Stimulated activated naive CD4-positive, alpha-beta T cell treated with Interleukin-2 at 50 U/mL for 16 hours (primary cell): ENCODE measurements around the gene NKAIN2.
"Not testable (repeated sequence)": the region's sequence is repeated elsewhere in the genome, so short reads cannot be mapped to it uniquely, and the experiment has no call there.

Source experiments
- DNase-seq: peaks from one replicate; lab custom pipeline; 2025; lab: John Stamatoyannopoulos, UW

The NKAIN2 gene

DNA sequence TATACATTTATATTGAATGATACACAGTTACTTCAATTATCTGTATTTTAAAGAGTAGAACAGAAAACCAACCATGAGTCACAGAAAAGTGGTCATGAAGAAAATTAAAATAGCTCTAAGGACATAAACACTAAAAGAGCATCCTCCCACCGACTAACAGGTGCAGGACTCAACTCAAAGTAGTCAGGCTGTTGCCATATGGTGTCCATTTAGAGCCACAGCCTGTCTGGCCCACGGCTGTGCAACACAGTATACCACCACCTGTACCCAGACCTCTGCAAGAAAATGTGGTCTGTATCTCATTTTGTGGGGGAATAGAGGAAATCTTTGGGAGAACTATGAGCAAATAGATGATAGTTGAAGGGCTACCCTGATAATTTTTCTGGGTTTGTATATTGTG lies 708.8 kb downstream of the NKAIN2 start:
- no peak for DNase-seq

DNA sequence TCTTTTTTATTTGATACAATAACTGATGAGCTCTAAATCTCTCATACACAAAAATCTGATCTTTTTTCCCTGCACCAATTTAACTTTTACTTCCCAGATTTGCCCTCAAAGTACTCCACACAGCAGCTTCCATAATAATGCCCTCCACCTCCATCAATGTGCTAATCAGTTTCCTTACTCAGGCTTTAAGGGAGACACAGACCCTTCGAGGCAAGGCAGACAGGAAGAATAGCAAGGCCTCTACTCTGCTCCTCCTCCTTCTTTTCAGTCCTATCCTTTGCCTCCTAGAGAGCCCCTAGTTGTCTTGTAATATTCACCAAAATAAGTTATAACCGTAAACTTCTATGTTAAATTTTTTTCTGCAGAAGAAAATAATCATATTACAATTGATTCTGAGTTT lies 713.7 kb downstream of the NKAIN2 start:
- DNase-seq: no peak

DNA sequence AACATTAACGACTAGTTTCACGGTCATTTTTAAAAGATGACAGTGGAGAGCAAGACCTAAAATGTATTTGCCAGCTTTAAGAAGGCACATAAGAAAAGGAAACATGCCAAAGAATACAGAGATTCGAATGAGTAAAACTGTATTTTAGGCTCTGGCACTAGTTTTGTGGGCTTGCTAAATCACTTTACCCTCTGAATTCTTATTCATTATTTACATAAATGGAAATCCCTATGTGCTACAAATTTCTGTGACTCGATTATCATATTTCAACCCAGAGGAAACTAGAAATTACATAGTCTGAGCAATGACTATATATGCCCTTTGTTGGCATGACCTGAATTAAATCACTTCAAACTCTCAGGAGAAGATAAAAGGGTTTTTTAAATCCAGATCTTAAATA lies 716.8 kb downstream of the NKAIN2 start:
- no peak for DNase-seq

DNA sequence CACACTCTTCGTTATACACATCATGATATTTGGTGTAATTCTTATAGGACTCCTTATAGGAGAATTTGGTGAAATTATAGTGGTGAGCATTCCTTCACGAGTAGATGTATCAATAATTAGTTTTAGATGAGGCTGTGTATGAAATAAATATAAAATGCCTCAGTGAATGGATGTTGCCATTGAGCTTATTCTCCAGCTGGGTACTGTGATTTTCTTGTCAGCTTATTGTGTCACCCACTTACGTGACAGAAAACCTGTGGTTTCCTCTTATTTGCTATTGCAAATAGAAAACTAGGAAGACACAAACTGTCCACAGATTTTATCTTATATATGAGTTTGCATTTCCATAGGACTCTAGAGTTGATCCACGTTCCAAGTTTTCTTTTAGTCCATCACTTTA lies 718.7 kb downstream of the NKAIN2 start:
- no peak for DNase-seq

DNA sequence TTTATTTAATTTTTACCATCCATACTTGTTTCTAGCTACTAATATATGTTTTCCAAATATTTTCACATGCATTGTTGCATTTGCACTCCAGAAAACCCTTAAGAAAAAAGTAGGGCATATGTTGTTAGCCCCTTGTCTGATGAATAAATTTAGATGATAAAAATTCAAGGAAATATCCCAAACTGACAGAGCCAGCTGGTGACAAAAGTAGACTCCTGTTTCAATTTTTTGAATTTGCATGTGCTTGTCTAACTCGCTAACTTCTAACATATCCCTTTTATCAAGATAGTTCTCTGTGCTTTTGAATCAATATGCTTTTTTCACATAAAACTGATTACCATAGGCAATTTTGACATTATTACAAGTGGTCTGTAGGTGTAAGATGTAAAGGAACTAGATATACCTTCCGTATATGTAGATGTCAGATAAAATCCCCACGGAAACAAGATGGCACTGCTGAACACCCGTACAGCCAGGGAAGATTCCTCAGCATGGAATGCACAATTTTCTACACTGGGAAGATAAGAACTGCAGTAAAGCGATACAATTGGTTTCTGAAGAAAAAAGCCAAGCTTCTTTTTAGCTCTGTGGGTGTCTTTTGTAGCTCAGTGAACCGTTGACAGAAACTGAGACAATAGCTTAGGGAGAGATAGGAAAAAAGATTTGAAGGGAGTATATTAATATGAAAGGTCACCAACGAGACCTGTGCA lies 721.0 kb downstream of the NKAIN2 start:
- no peak for DNase-seq

DNA sequence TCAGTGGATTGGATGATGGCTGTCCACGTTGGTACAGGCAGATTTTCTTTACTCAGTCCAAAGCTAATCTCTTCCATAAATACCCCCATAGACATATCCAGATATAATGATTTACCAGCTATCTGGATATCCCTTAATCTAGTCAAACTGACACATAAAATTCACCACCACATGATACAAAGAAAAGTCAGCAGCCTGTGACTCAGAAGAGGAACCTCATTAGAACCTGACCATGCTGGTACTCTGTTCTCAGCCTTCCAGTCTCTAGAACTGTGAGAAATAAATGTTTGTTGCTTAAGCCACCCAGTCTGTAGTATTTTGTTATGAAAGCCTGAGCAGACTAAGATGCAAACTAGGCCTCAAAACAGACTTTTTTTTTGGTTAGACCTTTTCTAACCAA lies 727.3 kb downstream of the NKAIN2 start:
- no peak for DNase-seq

DNA sequence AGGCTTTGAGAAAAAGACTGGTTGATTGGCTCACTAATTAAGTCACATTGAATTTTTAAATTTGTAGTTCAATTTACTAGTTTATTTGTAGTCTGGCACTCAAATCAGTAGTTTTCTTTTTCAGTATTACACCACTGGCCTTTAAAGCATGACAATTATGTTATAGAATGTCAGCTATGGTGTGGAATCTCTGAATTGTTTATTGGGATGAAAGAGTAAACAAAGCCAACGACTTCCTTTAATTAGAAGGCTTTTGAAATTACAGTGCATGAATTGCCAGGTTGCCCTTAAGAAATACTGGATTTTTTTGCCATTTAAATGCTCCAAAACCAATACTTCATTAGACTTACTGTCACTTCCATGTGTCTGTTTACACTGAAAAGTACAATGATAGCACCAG lies 731.6 kb downstream of the NKAIN2 start:
- no peak for DNase-seq

DNA sequence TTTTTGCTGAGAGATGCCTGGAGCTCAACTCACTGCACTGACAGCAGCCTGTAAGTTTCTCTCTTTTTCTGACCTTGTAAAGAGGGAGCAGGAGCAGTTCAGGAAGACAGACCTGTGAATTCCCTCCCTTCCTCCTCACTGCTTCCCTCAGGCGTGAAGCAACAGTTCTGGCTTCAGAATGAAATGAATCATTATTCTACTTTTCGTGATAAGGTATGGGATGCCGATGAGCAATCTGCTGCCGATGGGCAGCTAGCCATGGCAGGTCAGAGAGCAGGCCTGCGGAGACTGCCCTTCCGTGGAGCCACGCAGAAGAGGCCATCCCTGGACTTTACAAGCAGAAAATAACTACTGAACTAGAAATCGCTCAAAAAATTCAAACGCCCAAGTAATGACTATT lies 732.1 kb downstream of the NKAIN2 start:
- no peak for DNase-seq

DNA sequence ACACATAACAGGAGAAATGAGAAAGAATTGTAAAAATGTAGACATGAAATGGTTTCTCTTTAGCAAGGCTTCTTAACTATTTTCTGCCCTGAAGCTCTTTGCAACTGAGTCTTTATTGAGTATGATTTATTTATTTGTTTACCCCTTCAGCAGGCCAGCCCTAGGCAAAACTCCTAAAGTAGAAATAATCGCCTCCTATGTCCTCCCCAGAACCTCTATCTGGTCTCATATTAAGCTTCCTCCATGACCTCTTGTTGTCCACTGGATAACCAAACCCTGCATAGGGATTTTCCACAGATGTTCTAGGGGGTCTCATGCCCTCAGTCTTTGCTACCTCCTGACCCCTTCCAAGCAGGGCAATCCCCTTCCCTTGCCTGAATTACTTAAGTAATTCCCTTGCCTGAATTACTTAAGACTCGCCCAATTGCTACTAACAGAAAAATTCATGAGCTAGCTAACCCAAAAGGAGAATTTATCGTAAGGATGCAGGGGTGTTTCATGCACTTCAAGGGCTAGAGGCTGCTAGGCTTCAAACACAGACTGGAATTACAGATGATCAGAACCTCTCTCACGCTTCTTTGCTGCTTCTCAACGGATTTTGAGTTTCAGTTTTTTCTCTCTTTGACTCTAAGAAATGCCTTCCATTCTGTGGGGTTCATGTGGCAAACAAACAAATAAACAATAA lies 732.6 kb downstream of the NKAIN2 start:
- DNase-seq: no peak

DNA sequence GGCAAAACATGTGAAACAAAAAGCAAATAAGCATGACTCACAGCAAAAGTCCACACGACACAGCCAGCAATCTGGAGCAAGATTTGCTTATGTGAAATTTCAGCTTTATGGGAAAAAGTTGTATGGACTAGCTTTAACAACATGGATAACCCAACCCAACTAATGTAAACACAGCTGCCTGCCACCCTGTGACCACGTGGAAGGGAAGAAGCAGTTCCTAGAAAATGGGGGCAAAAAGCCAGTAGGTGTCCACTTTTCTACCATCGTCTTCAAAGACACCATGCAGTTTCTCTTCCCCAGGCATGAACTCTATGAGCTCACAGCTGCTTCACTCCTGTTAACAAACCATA lies 733.2 kb downstream of the NKAIN2 start:
- DNase-seq: no peak

DNA sequence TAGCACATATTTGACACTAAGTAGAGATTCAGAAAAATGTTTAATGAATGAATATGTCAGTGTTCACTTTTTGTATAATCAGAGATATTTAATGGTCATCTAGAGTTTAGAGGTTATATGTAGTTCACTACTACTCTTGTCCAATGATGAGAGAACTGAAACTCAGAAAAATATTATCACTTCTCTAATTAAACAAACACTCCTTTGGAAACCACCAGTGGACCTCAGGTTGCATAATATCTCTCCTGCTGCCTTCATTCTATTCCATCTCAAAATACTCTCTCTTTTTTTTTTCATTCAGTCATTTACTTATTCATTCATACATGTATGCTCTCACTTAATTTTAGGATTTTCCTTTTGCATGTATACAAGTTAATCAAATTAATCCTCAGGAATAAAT lies 735.4 kb downstream of the NKAIN2 start:
- no peak for DNase-seq

DNA sequence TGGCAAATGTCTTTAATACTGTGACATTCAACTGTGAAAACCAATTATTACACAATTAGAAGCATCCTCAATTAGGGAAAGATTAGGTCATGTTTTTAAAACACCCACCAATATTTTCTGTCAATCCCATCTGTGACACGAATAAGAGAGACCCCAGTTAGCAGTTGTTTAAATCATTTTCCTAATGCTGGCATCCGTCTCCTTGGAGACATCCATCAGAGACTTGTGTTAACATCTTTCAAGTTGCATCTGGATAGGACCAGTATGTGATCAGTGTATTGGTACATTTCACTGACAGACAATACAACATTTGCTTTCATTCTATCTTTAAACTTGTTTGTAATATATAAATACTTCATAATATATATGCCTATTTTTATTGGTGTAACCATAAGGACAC lies 737.9 kb downstream of the NKAIN2 start:
- no peak for DNase-seq

DNA sequence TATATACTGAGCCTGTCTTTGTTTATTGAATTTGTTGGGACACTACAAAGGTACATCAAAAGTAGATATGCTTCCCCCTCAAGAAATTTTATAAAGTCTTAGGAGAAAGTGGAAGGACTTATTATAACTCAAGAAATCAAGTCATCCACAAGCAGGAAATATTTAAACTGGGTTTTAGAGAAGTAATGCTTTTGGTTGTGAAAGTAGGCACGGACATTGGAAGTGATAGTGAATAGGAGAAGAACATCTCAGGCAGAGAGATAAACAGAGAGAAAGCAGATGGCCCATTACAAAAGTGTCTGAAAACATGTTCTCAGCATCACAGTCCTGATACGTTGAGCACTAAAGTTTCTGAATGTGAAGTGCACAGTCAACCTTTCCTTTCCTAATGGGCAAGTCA lies 742.9 kb downstream of the NKAIN2 start:
- DNase-seq: no peak

DNA sequence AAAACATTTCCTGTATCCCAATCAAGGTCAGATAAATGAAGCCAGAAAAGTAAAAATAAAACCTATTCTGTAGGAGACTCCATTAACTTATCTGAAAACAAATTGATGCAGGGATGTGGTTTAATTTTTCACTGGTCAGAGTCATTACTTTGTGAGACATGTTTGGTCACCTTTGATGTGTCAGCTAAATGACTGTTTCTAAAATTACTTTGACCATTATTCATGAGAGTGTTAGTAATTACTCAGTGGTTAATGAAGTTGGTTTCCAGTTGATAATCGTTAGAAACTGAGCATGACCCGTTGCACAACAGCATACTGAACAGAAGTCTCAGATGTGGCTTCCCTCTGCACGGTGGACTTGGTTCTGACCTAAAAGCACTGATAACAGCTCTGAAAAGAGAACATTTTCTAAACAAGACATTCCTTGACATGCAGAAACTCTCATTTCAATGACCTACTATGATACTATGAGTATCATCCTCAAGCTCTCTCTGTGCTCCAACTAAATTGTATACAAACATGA lies 748.1 kb downstream of the NKAIN2 start:
- DNase-seq: no peak

DNA sequence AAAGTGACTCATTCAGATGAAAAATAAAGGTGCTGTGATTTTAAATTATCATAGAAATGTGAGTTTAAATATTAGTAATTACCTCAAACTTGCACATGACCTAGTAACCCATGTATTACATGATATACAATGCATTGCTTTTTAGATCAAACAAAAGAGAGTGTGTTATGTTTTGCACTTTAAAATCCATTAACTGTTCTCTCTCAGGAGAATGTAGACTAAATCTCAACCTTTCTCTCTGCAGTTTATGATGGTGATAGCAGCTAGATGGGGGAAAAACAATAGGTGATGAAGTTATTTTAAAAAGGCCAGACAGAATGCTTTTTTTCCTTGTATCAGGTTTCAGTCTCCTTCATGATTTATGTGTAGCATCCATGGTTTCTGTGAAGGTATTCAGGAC lies 754.2 kb downstream of the NKAIN2 start:
- DNase-seq: no peak

DNA sequence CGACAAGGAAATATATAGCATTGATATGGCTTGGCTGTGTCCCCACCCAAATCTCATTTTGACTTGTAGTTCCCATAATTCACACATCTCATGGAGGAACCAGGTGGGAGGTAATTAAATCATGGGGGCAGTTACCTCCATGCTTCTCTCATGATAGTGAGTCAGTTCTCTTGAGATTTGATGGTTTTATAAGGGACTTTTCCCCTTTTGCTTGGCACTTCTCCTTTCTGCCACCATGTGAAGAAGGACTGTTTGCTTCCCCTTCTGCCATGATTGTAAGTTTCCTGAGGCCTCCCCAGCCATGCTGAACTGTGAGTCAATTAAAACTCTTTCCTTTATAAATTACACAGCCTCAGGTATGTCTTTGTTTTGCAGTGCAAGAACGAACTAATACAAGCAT lies 756.4 kb downstream of the NKAIN2 start:
- DNase-seq: not testable (repeated sequence)

DNA sequence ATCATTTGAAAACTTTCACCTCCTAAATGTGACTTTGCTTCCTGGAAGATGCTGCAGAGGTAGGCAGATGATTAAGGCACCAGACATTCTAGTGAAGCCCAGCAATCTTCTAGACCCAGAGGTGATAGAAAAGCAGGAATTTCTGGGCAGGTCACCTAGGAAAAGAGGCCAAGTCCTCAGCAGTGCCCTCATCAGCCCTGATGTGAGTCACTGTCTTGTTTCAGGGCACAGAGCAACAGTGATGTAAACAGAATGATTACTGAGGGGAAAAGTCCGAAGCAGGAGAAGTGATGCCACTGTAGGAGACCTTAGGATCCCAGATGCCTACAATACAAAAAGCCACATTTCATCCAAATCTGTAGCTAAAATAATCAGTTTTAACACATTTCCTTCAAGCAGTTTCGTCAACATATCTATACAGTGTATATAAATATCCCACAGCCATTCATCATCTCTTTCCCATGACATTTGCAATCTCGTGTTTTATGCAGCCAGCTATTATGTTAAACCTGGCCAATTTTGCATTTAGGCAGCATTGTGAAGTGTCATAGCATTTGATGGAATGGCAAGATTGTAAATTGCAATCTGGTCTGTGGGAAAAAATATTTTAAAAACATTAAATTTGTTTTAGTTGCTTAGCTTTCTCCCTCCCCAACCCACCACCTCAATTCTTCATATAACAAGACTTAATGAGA lies 757.4 kb downstream of the NKAIN2 start:
- no peak for DNase-seq

DNA sequence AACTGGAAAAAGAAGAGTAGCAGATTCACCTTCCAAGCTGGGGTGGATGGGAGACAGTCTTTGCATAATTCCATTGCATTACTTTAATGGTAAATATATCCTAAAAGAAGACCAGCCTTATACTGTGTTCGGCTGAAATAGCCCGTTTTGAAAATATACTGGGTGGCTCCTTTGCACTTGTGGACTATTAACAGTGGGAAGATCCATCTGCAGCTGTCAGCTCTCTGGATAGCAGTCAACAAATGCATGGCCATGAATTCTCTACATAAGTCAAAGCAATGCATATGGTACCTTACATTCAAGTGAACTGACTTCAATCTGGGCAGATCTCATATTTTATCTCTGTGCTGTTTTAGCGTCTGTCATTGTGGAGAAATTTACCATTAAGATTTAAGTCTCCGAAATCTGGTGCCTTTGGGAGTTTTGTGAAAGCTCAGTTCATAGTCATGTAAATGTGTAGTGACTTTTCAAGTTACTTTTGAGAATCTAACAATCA lies 758.0 kb downstream of the NKAIN2 start:
- no peak for DNase-seq

DNA sequence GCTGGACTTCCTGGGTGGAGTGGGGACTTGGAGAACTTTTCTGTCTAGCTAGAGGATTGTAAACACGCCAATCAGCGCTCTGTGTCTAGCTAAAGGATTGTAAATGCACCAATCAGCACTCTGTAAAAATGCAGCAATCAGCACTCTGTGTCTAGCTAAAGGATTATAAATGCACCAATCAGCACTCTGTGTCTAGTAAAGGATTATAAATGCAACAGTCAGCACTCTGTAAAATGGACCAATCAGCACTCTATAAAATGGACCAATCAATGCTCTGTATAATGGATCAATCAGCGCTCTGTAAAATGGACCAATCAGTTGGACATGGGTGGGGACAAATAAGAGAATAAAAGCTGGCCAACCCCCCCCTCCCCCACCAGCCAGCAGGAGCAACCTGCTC lies 760.5 kb downstream of the NKAIN2 start:
- not testable (repeated sequence) for DNase-seq

DNA sequence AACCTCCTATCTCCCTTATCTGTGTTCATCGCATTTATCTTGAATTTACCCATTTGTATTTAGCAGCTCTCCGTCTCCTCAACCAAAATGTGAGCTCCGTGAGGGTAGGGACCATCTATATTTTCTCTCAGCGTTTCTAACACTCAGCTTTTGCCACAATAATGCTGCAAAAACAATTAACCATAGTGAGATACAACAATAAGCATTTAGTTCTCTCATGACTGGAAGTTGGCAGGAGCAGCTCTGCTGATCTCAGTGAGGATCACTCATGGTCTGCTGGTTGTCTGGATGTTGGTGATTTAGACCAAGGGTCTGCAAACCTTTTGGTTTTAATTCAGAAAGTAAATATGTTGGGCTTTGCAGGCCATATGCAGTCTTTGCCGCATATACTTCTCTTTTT lies 763.7 kb downstream of the NKAIN2 start:
- no peak for DNase-seq

DNA sequence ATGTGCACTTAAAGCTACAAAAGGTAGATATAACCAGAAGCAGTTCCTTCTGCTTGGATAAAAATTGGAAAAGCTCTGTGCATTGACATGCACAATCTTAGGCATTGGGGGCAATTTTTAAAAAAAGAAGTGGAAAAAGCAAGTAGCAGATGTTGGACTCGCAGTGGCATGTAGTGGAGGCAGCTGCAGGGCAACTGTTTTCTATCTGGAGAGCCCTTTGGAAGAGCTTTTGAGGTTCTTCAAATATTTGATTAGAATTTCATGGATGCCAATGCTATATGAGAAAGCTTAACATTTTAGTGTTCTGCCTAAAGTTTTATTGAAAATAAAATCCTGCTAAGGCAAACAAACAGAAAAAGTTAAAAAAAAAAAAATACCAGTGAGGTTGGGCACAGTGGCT lies 770.3 kb downstream of the NKAIN2 start:
- DNase-seq: no peak

DNA sequence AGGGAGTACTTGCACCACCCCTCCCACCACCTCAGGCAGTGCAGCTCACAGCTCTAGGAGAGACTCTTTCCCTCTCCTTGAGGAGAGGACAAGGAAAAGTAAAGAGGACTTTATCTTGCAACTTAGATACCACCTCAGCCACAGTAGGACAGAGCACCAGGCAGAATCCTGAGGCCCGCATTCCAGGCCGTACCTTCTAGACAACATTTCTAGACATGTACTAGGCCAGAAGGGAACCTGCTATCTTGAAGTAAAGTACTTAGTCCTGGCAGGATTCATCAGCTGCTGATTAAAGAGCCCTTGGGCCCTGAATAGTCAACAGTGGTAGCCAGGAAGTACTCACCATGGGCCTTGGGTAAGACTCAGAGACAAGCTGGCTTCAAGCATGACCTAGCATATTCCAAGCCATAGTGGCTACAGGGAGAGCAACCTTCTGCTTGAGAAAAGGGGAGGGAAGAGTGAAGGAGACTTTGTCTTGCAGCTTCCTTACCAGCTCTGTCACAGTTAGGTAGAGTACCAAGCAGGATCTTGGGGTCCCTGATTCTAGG lies 774.1 kb downstream of the NKAIN2 start:
- no peak for DNase-seq

DNA sequence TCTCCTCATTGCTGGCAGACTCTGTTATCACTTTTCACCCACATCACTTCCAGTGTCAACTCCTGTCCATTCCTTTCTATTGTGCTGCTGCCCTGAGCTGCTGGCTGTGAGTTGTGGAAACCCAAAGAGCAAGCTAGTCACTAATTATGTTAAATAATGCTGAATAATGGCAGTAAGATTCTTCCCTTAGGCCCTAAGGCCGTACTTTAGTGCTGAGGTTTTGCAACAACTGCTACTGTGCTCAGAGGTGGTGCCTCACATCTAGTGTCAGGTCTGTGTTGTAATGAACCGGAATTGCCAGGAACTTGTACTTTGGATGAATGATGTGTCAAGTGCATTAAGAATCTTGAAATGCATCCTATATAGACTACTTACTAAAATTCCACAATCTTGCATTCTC lies 786.3 kb downstream of the NKAIN2 start:
- DNase-seq: no peak
